NT2/D1 (cell line): Measurements from ENCODE around the gene SMIM28.

Experiments
- DNase-seq: peaks from one replicate; pipeline ENCODE4 v3.0.0-alpha.2; 2011; ENCODE audit warnings: low read depth, low spot score
- H3K27me3 ChIP-seq: 2 replicates; pipeline ENCODE4 v1.6.0; 2011; ENCODE audit warnings: mild to moderate bottlenecking; ENCODE audit not compliant: insufficient read length, insufficient read depth
- H3K36me3 ChIP-seq: 2 replicates; pipeline ENCODE4 v1.6.1; 2011; ENCODE audit warnings: mild to moderate bottlenecking, low read length, mixed read lengths; ENCODE audit not compliant: insufficient read depth, insufficient read length
- H3K4me1 ChIP-seq: 2 replicates; pipeline ENCODE4 v1.5.1; 2011; ENCODE audit not compliant: insufficient read depth, insufficient read length
- H3K4me3 ChIP-seq: 2 replicates; pipeline ENCODE4 v1.5.1; 2011; ENCODE audit warnings: low read depth; ENCODE audit not compliant: insufficient read length
- H3K9ac ChIP-seq: 2 replicates; pipeline ENCODE4 v1.6.0; 2011; ENCODE audit warnings: low read depth; ENCODE audit not compliant: insufficient read length
- H3K9me3 ChIP-seq: 2 replicates; pipeline ENCODE4 v1.5.1; 2011; ENCODE audit warnings: mild to moderate bottlenecking, low read length; ENCODE audit not compliant: insufficient read depth
- SUZ12 ChIP-seq: IDR thresholded peaks from 2 replicates; pipeline ENCODE4 v1.6.1; 2011; ENCODE audit not compliant: insufficient read length, insufficient read depth; ENCODE audit errors: extremely low read depth
- YY1 ChIP-seq: IDR thresholded peaks from 2 replicates; pipeline ENCODE4 v1.6.1; 2011; ENCODE audit not compliant: insufficient read length, insufficient read depth
- ZNF274 ChIP-seq: IDR thresholded peaks from 2 replicates; pipeline ENCODE4 v1.6.1; 2011; ENCODE audit warnings: mild to moderate bottlenecking, low read depth, low read length

SMIM28 gene

DNA sequence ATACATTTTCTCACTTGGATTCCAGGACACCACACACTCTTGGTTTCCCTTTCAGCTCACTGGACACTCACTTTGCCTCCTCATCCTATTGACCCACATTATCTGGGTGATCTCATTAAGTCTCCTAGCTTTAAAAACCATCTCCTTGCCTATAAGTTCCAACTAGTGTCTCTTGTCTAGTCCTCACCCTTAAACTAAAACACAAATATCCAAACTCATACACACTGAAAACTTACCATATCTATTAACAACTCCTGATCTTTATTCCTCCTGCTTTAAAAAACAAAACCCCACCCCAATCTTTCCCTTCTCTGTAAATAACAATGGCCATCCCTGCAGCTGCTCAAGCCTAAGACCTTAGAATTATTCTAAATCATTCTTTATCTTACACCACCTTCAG is 3.5 kb upstream of the SMIM28 start:
- DNase-seq = no peak
- H3K27me3 ChIP-seq = no peaks in the 10 kb centered on the region
- H3K9me3 ChIP-seq = no peaks in the 10 kb centered on the region
- H3K4me1 ChIP-seq = peaks cover 3% of the 10 kb centered on the region
- H3K9ac ChIP-seq = no peak overlapping the region
- no peaks in the 10 kb centered on the region for H3K36me3 ChIP-seq
- H3K4me3 ChIP-seq = no peak overlapping the region
- TF ChIP-seq ZNF274 = no peak

DNA sequence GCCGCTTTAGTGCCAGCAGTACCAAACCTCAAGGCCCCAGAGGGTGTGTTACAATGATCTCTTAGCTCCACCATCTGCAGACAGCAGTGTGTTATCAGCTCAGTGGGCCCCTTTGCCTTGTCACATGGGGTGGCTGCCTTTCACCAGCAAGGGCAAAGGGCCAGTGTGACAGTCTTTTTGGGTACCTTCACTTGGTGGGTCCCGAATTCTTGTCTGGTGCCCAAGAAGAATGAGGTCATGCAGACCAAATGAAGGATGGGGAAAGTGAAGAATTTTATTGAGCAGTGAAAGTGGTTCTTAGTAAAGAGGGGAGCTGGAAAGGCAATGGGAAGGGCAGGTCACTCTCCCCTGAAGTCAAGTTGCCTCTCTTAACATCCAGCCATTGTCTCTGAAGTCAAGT is 2.9 kb upstream of the SMIM28 start:
- DNase-seq = no peak
- Histone ChIP-seq H3K4me3 (no peak overlapping the region), H3K27me3 (no peaks in the 10 kb centered on the region), H3K4me1 (peaks cover 3% of the 10 kb centered on the region), H3K9ac (no peak overlapping the region), H3K36me3 (no peaks in the 10 kb centered on the region), H3K9me3 (no peaks in the 10 kb centered on the region)
- TF ChIP-seq SUZ12 (no peak), ZNF274 (no peak), YY1 (no peak)

DNA sequence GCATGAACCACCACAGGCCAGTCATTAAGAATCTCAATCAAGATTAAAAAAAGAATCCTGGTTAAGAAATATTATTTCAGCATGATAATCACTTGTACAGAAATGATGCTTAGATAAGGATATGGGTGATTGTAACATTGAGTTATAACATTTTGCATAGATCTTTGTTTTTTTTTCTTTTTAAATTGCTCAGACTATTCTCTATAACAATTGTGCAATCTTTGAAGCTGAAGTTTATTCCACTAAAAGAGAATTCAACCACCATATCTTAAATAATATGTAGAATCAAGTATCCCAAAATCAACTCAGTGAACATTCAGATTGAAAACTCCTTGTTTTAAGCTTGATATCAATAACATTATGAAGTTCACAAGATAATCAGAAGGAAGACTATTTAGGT is 663 bp upstream of the SMIM28 start:
- H3K4me1 ChIP-seq = peaks cover 3% of the 10 kb centered on the region
- H3K36me3 ChIP-seq = no peaks in the 10 kb centered on the region
- no peak overlapping the region for H3K9ac ChIP-seq
- no peak overlapping the region for H3K4me3 ChIP-seq
- no peaks in the 10 kb centered on the region for H3K27me3 ChIP-seq
- TF ChIP-seq YY1 (no peak), ZNF274 (no peak), SUZ12 (no peak)
- no peak for DNase-seq
- H3K9me3 ChIP-seq = no peaks in the 10 kb centered on the region

DNA sequence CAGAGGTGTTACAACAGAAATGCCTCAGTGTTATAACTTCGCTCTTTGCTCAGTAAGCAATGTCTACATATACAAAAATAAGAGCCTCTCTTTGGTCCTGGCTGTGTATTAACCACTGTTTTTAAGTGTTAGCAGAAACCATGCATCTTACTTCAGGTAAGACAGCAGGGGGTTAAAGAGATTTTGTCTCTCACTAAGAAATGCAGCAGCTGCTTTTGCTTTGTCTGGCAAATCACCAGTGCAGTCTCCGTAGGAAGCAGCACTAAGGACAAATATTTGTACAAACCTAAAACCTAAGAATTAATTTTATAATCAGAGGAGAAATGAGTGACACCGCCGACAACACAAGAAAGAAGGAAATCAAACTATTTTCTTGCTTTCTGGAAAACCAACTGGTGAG is 758 bp downstream of the SMIM28 start:
- no peak for DNase-seq

DNA sequence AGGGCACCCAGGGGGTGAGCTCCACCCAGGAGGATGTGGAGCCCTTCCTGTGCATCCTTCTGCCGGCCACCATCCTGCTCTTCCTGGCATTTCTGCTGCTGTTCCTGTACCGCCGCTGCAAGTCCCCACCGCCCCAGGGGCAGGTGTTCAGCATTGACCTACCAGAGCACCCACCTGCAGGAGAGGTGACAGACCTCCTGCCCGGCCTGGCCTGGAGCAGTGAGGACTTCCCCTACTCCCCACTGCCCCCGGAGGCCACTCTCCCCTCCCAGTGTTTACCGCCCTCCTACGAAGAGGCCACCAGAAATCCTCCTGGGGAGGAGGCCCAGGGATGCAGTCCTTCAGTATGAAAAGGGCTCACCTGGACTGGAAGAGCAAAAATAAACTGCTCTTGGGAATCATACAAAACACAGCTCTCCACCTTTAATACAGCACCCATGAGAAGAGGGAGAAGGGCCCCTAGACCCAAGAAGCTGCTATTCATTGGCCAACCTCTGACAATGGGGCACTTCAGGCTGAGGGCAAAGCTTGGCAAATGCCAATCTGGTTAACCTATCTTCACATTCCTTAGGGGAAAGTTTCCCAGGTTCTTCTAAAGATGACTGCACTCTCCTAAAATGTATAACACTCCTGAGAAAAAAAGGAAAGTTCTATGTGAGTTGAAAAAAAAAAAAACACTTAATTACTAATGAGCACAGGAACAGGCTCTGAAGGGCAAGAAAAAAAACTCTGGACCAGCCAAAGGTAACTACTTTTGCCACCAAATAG is 5.0 kb downstream of the SMIM28 start:
- Histone ChIP-seq H3K27me3 (no peaks in the 10 kb centered on the region), H3K9ac (no peak overlapping the region), H3K9me3 (no peaks in the 10 kb centered on the region), H3K4me3 (no peak overlapping the region), H3K4me1 (no peaks in the 10 kb centered on the region), H3K36me3 (no peaks in the 10 kb centered on the region)
- no peak for DNase-seq
- TF ChIP-seq ZNF274 (no peak), YY1 (no peak), SUZ12 (no peak)

More for the DNA sequence above, 758 bp downstream of the SMIM28 start:
- Histone ChIP-seq H3K4me3 (no peak overlapping the region), H3K9ac (no peak overlapping the region), H3K36me3 (no peaks in the 10 kb centered on the region), H3K9me3 (no peaks in the 10 kb centered on the region), H3K4me1 (peaks cover 3% of the 10 kb centered on the region), H3K27me3 (no peaks in the 10 kb centered on the region)
- TF ChIP-seq SUZ12 (no peak), ZNF274 (no peak), YY1 (no peak)

DNA sequence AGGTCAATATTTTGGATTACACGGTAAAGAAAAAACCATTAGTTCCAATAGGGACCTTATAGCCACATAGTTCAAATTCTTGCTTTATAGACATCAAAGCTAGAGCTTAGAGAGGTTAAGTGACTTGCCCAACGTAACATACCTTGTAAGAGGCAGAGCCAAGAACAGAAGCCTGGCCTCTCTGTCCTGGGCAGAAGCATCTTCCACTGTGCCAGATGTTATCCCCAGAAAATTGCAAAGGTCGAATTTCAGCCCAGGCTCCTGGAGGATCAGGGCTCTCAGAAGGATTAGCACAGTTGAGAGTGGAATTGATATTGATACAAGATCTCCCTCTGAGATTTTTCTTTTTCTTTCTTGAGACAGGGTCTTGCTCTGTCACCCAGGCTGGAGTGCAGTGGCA is 6.1 kb downstream of the SMIM28 start:
- H3K9ac ChIP-seq = no peak overlapping the region
- no peaks in the 10 kb centered on the region for H3K9me3 ChIP-seq
- H3K4me1 ChIP-seq = no peaks in the 10 kb centered on the region
- no peaks in the 10 kb centered on the region for H3K36me3 ChIP-seq
- no peak overlapping the region for H3K4me3 ChIP-seq
- H3K27me3 ChIP-seq = no peaks in the 10 kb centered on the region
- TF ChIP-seq ZNF274 (no peak), YY1 (no peak), SUZ12 (no peak)
- no peak for DNase-seq

DNA sequence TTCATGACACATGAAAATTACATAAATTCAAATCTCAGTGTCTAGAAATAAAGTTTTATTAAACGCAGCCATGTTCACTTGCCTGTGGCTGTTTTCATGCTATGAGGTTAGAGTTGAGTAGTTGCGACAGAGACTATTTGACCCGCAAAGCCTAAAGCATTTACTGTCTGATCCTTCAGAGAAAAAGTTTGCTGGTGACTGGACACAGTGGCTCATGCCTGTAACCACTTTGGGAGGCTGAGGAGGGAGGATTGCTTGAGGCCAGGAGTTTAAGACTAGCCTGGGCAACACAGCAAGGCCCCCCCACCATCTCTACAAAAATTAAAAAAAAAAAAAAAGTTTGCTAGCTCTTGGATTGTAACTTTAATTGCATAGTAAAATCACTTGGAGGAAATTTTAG is 9.2 kb downstream of the SMIM28 start:
- no peak for DNase-seq
- TF ChIP-seq ZNF274 = no peak
- TF ChIP-seq SUZ12 = no peak
- Histone ChIP-seq H3K27me3 (no peaks in the 10 kb centered on the region), H3K4me3 (no peak overlapping the region), H3K9me3 (no peaks in the 10 kb centered on the region), H3K4me1 (no peaks in the 10 kb centered on the region), H3K36me3 (no peaks in the 10 kb centered on the region), H3K9ac (no peak overlapping the region)
